ENCODE data around the gene GNAO1. TPM values are rescaled to one million over a fixed set of nuclear protein-coding genes. Genes with fewer than 3 reads are reported as not detected.

The GNAO1 gene
- polyA plus RNA-seq, 1 of the 3 experiments (the other 2 are of a cell fraction): 0.30 TPM

DNA sequence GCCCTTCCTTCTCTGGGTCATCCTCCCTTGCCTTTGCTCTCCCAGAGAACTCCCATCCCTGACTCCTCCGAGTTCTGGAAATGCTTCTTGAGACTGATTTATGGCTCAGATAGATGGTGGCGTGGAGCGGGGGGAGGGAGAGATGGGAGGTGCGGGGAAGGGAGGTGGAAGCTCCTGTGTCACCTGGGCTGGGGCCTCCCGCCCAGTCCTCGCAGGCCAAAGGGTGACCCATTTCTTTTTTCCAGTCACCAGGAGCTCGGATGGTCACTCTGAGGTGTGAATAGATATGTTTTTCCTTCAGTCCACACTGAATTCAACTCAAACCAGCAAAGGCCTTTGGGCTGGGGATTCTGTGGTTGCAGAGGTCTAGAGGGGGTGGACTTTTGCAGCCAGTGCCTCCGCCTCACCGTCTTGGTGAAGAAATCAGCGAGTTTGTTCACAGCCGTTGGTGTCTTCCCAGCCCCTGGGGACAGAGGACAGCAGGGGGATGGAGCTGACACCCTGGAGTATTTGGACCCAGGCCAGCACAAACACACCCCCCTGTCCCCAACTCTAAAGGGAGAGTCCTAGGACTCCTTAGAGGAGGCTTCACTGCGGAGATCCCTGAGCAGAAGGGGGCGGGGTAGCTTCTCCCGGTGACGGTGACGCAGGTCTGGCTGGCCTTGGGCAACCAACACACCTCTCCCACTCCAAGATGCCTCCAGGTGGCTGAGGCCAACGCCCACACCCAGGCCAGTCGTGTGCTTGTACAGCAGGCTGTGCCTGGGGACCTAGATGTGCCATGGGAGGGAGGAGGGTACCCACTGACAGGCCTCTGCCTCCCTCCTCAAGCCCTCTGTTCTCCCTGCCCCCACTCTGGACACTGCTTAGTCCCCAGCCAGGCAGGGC lies 153.5 kb downstream of the GNAO1 start:
- no peaks in the 10 kb centered on the region for H3F3A ChIP-seq (replicated peaks; ENCODE audit: insufficient read depth)
- no peaks in the 10 kb centered on the region for H3K9me2 ChIP-seq
- no peaks in the 10 kb centered on the region for H4K20me1 ChIP-seq (ENCODE audit: insufficient read depth)
- no peaks in the 10 kb centered on the region for H3K27me3 ChIP-seq (ENCODE audit: insufficient read depth)
- CTCF ChIA-PET: interaction anchor here (1.1 to 1.4 kb wide), 2 partner anchors 12 to 880 kb away, joined by 3 to 6 read pairs; no protein-coding TSS in a partner anchor
- POLR2A ChIA-PET: no interaction called here
- H3K27ac ChIP-seq (ENCODE audit: low read depth in 2 of 2, low read length in 1 of 2): no peak overlapping the region; a peak in 1 of 4 replicates
- no peak overlapping the region for H2AFZ ChIP-seq (ENCODE audit: low read depth)
- no peak overlapping the region for H3K9ac ChIP-seq
- no peak overlapping the region for H3K4me3 ChIP-seq (ENCODE audit: low read depth in 2 of 2, low read length in 1 of 2)
- no peaks in the 10 kb centered on the region for H3K36me3 ChIP-seq (replicated peaks in 1 of 2; ENCODE audit: control insufficient read depth in 1 of 2, insufficient read depth in 2 of 2, low read length in 1 of 2)
- H3K4me1 ChIP-seq (ENCODE audit: control insufficient read depth in 1 of 2, insufficient read depth in 2 of 2, low read depth in 1 of 2, low read length in 1 of 2): peaks cover 0 to 27% of the 10 kb centered on the region in 2 experiments; a peak in 1 of 4 replicates
- 78% methylated on average over 9 of the region's 18 CpGs for WGBS (ENCODE audit: low lambda C conversion rate)
- no peak for DNase-seq
- H3K4me2 ChIP-seq: no peak overlapping the region
- H3K79me2 ChIP-seq (ENCODE audit: insufficient read depth): no peaks in the 10 kb centered on the region
- TF ChIP-seq TCF12 (IDR thresholded peaks at IDR 0.05): no peak
- TF ChIP-seq CHD2 (IDR thresholded peaks at IDR 0.05; ENCODE audit: low read length, partially characterized antibody): no peak
- no peak for TF ChIP-seq RCOR1 (IDR thresholded peaks at IDR 0.05; ENCODE audit: low read length)
- TF ChIP-seq, protein P1, sequence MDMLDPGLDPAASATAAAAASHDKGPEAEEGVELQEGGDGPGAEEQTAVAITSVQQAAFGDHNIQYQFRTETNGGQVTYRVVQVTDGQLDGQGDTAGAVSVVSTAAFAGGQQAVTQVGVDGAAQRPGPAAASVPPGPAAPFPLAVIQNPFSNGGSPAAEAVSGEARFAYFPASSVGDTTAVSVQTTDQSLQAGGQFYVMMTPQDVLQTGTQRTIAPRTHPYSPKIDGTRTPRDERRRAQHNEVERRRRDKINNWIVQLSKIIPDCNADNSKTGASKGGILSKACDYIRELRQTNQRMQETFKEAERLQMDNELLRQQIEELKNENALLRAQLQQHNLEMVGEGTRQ (IDR thresholded peaks at IDR 0.05; ENCODE audit: borderline replicate concordance, low read depth, low read length): no peak
- TF ChIP-seq SIN3A (IDR thresholded peaks at IDR 0.05; ENCODE audit: borderline replicate concordance, low read depth, low read length): no peak
- TF ChIP-seq, protein P2, sequence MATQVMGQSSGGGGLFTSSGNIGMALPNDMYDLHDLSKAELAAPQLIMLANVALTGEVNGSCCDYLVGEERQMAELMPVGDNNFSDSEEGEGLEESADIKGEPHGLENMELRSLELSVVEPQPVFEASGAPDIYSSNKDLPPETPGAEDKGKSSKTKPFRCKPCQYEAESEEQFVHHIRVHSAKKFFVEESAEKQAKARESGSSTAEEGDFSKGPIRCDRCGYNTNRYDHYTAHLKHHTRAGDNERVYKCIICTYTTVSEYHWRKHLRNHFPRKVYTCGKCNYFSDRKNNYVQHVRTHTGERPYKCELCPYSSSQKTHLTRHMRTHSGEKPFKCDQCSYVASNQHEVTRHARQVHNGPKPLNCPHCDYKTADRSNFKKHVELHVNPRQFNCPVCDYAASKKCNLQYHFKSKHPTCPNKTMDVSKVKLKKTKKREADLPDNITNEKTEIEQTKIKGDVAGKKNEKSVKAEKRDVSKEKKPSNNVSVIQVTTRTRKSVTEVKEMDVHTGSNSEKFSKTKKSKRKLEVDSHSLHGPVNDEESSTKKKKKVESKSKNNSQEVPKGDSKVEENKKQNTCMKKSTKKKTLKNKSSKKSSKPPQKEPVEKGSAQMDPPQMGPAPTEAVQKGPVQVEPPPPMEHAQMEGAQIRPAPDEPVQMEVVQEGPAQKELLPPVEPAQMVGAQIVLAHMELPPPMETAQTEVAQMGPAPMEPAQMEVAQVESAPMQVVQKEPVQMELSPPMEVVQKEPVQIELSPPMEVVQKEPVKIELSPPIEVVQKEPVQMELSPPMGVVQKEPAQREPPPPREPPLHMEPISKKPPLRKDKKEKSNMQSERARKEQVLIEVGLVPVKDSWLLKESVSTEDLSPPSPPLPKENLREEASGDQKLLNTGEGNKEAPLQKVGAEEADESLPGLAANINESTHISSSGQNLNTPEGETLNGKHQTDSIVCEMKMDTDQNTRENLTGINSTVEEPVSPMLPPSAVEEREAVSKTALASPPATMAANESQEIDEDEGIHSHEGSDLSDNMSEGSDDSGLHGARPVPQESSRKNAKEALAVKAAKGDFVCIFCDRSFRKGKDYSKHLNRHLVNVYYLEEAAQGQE (IDR thresholded peaks at IDR 0.05; ENCODE audit: low read depth, low read length): no peak
- TF ChIP-seq, protein P3, sequence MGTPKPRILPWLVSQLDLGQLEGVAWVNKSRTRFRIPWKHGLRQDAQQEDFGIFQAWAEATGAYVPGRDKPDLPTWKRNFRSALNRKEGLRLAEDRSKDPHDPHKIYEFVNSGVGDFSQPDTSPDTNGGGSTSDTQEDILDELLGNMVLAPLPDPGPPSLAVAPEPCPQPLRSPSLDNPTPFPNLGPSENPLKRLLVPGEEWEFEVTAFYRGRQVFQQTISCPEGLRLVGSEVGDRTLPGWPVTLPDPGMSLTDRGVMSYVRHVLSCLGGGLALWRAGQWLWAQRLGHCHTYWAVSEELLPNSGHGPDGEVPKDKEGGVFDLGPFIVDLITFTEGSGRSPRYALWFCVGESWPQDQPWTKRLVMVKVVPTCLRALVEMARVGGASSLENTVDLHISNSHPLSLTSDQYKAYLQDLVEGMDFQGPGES (IDR thresholded peaks at IDR 0.05; ENCODE audit: low read depth, low read length): no peak
- no peak for TF ChIP-seq RXRA (IDR thresholded peaks at IDR 0.05; ENCODE audit: borderline replicate concordance, low read depth)
- TF ChIP-seq FOSL2 (IDR thresholded peaks at IDR 0.05; ENCODE audit: borderline replicate concordance, low read depth): no peak
- no peak for TF ChIP-seq JUND (IDR thresholded peaks at IDR 0.05)
- TF ChIP-seq EZH2phosphoT487 (IDR thresholded peaks at IDR 0.05; ENCODE audit: borderline replicate concordance, low read depth): no peak
- no peak for TF ChIP-seq YY1 (IDR thresholded peaks at IDR 0.05; ENCODE audit: low read depth)
- TF ChIP-seq, protein P4, sequence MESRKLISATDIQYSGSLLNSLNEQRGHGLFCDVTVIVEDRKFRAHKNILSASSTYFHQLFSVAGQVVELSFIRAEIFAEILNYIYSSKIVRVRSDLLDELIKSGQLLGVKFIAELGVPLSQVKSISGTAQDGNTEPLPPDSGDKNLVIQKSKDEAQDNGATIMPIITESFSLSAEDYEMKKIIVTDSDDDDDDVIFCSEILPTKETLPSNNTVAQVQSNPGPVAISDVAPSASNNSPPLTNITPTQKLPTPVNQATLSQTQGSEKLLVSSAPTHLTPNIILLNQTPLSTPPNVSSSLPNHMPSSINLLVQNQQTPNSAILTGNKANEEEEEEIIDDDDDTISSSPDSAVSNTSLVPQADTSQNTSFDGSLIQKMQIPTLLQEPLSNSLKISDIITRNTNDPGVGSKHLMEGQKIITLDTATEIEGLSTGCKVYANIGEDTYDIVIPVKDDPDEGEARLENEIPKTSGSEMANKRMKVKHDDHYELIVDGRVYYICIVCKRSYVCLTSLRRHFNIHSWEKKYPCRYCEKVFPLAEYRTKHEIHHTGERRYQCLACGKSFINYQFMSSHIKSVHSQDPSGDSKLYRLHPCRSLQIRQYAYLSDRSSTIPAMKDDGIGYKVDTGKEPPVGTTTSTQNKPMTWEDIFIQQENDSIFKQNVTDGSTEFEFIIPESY (IDR thresholded peaks at IDR 0.05; ENCODE audit: borderline replicate concordance, low read depth): no peak
- TF ChIP-seq, protein P5, sequence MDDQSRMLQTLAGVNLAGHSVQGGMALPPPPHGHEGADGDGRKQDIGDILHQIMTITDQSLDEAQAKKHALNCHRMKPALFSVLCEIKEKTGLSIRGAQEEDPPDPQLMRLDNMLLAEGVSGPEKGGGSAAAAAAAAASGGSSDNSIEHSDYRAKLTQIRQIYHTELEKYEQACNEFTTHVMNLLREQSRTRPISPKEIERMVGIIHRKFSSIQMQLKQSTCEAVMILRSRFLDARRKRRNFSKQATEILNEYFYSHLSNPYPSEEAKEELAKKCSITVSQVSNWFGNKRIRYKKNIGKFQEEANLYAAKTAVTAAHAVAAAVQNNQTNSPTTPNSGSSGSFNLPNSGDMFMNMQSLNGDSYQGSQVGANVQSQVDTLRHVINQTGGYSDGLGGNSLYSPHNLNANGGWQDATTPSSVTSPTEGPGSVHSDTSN (IDR thresholded peaks at IDR 0.05): no peak
- no peak for TF ChIP-seq MXI1 (IDR thresholded peaks at IDR 0.05; ENCODE audit: low read depth, low read length)
- H3K9me3 ChIP-seq: no peaks in the 10 kb centered on the region
